H1 (cell line): ENCODE measurements around the gene SKIC3. TPM values are rescaled to one million over a fixed set of nuclear protein-coding genes. Genes with fewer than 3 reads are reported as not detected.

Experiments used
- ASH2L ChIP-seq: fragments of 200-600, 300-600 bp; sonication (generic); IDR thresholded peaks from one replicate; pipeline ENCODE4 v1.7.1; 2017; ENCODE audit warnings: low read length
- BACH1 ChIP-seq: IDR thresholded peaks from 2 replicates; pipeline ENCODE4 v1.6.1; 2012; ENCODE audit warnings: low read length, improper control_type of control experiment
- BRCA1 ChIP-seq: IDR thresholded peaks from 2 replicates; pipeline ENCODE4 v1.6.1; 2012; ENCODE audit warnings: low read depth, low read length, improper control_type of control experiment
- CTBP2 ChIP-seq: IDR thresholded peaks from 2 replicates; pipeline ENCODE4 v1.7.0; 2011; ENCODE audit warnings: borderline replicate concordance, mild to moderate bottlenecking, moderate library complexity, mixed read lengths, low read length; ENCODE audit not compliant: insufficient read depth, insufficient read length
- FOSL1 ChIP-seq: IDR thresholded peaks from 2 replicates; pipeline ENCODE4 v1.6.1; 2011; ENCODE audit warnings: mild to moderate bottlenecking, low read depth, low read length, moderate library complexity; ENCODE audit not compliant: insufficient read depth
- HDAC2 ChIP-seq, 2 experiments: fragments of 300-600 bp in 1 of 2; sonication (generic) in 1 of 2; IDR thresholded peaks; 2 replicates each; pipeline ENCODE4 v1.6.1; 2011 to 2012; ENCODE audit warnings: low read depth in 2 of 2, low read length in 2 of 2, mild to moderate bottlenecking in 2 of 2, moderate library complexity in 2 of 2, borderline replicate concordance in 1 of 2, inconsistent platforms in 1 of 2
- HDAC6 ChIP-seq: IDR thresholded peaks from one replicate; pipeline ENCODE4 v1.7.1; 2012; ENCODE audit warnings: low read depth, mild to moderate bottlenecking, inconsistent platforms, low read length, moderate library complexity
- KDM4A ChIP-seq: IDR thresholded peaks from one replicate; pipeline ENCODE4 v1.7.1; 2012; ENCODE audit warnings: low read depth, mild to moderate bottlenecking, moderate library complexity, low read length, inconsistent platforms; ENCODE audit not compliant: severe bottlenecking
- NANOG ChIP-seq: IDR thresholded peaks from 2 replicates; pipeline ENCODE4 v1.6.1; 2011; ENCODE audit warnings: low read length, low read depth, mild to moderate bottlenecking, inconsistent platforms; ENCODE audit not compliant: insufficient read depth, poor library complexity, severe bottlenecking
- POU5F1 ChIP-seq: IDR thresholded peaks from 2 replicates; pipeline ENCODE4 v1.6.1; 2011; ENCODE audit warnings: low read depth, mild to moderate bottlenecking, low read length, moderate library complexity
- RAD21 ChIP-seq, 2 experiments: IDR thresholded peaks in 1 of 2; conservative IDR thresholded peaks in 1 of 2; 2 replicates each; pipeline ENCODE4 v1.6.1; 2011; ENCODE audit warnings: low read depth in 2 of 2, low read length in 2 of 2, improper control_type of control experiment in 1 of 2, inconsistent platforms in 1 of 2, mild to moderate bottlenecking in 1 of 2, moderate library complexity in 1 of 2
- RNF2 ChIP-seq: fragments of 200-900, 300-1000 bp; sonication (generic); IDR thresholded peaks from 2 replicates; pipeline ENCODE4 v1.7.1; 2016; ENCODE audit warnings: borderline replicate concordance, low read depth, mild to moderate bottlenecking, antibody characterized with exemption, low read length; ENCODE audit not compliant: poor library complexity, severe bottlenecking; ENCODE audit errors: missing control alignments
- SP1 ChIP-seq: IDR thresholded peaks from 2 replicates; pipeline ENCODE4 v1.6.1; 2011; ENCODE audit warnings: low read depth, low read length
- SP2 ChIP-seq: IDR thresholded peaks from 2 replicates; pipeline ENCODE4 v1.6.1; 2012; ENCODE audit warnings: mild to moderate bottlenecking, low read length, inconsistent platforms
- SP4 ChIP-seq: IDR thresholded peaks from 2 replicates; pipeline ENCODE4 v1.6.1; 2012; ENCODE audit warnings: low read length, inconsistent platforms
- SRF ChIP-seq: IDR thresholded peaks from 2 replicates; pipeline ENCODE4 v1.6.1; 2011; ENCODE audit warnings: mild to moderate bottlenecking, low read depth, low read length, moderate library complexity
- TAF7 ChIP-seq: optimal IDR thresholded peaks from 2 replicates; pipeline ENCODE3; 2011; ENCODE audit warnings: low read depth, mild to moderate bottlenecking, inconsistent platforms, low read length, moderate library complexity, borderline replicate concordance
- TCF12 ChIP-seq: IDR thresholded peaks from 2 replicates; pipeline ENCODE4 v1.6.1; 2011; ENCODE audit warnings: low read depth, mild to moderate bottlenecking, low read length
- YY1 ChIP-seq: IDR thresholded peaks from 2 replicates; pipeline ENCODE4 v1.6.1; 2011; ENCODE audit warnings: low read depth, mild to moderate bottlenecking, low read length
- ZNF274 ChIP-seq: IDR thresholded peaks from 2 replicates; pipeline ENCODE4 v1.7.0; 2012; ENCODE audit warnings: low read length, borderline replicate concordance; ENCODE audit errors: extremely low read depth
- polyA plus RNA-seq, 7 experiments: library from polyadenylated mRNA; depleted of rRNA in 3 of 7; stranded (reverse) in 5 of 7; unstranded in 2 of 7; fragments of >200 nt in 5 of 7; fragments of 200-250 nt in 2 of 7; gene quantifications; 1 replicate in 5 of 7; 2 replicates in 1 of 7; 4 replicates in 1 of 7; pipeline versions ENCODE4 v1.2.1 to v1.2.3, GENCODE V29; 2011 to 2013; ENCODE audit warnings: missing spikeins in 2 of 7, mixed read lengths in 2 of 7
- total RNA-seq: library from RNA; stranded (reverse); fragmentation: NEBNext Ultra II Directional; extraction: Animal tissue kit (Norgen Biotek cat#: 25700); gene quantifications from 2 replicates; pipeline ENCODE4 v1.2.1, GENCODE V29; 2021
- TF ChIP-seq, protein P1 (sequence below): IDR thresholded peaks from 2 replicates; pipeline ENCODE4 v1.6.1; 2012; ENCODE audit warnings: low read length, inconsistent platforms

SKIC3 gene
- total and polyA plus RNA-seq, 2 of the 8 experiments (the other 6 are each of a cell fraction or from before 2014, with no cell fraction given), result 13.7 to 53.7 TPM

DNA sequence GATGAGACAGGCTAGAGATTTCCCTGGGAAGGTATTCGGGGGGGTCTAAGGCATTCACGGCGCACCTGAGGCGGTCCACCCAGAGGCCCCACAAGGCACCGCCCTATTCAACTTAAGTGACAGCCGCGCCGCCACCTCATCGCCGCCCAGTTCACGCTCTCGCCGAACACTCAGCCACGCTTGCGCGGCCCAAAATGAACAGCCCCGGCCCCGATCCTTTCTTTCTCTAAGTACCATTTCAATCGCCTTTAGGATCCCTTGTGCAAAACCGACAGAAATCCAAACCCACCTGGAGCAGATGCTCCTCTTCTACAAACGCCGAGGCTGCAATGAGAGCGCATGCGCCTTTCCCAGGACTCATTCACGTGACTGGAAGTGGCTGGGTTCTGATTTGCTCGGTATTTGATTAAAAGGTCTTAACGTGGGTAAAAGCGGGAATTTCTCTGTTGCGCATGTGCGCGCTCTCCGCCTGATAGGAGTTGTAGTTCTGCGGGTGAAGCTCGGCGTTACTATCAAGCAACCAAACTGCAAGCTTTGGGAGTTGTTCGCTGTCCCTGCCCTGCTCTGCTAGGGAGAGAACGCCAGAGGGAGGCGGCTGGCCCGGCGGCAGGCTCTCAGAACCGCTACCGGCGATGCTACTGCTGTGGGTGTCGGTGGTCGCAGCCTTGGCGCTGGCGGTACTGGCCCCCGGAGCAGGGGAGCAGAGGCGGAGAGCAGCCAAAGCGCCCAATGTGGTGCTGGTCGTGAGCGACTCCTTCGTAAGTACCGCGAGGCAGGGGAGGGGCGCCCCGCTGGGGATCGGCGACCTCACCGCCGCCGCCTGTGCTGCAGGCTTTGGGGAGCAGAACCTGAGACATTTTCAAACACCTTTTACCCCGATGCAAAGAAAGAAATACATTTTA is at the start of gene SKIC3, which contains the start of gene ARSK (continued):
- TF ChIP-seq SP2 (no peak), TCF12 (0 out of 2 replicates have a peak, but pooled peaks have one; percentile 25), TAF7 (peak; percentile 67), SP4 (peak; percentile 50; the same call in 1 of the 2 replicates), POU5F1 (no peak), FOSL1 (no peak), HDAC2 (IDR thresholded peaks at IDR 0.05; ENCODE audit: borderline replicate concordance in 1 of 2, low read depth in 2 of 2, low read length in 2 of 2) (no peak; a peak in 2 of 4 replicates), SRF (peak; percentile 85), CTBP2 (no peak), RNF2 (no peak), BRCA1 (no peak), HDAC6 (no peak), ZNF274 (no peak), BACH1 (no peak), KDM4A (peak; percentile 85), NANOG (no peak), SP1 (0 out of 2 replicates have a peak, but pooled peaks have one; percentile 45), ASH2L (peak; percentile 94), YY1 (no peak), RAD21 (IDR thresholded peaks at IDR 0.05 in 1 of 2, conservative IDR thresholded peaks at IDR 0.05 in 1 of 2; ENCODE audit: low read depth in 2 of 2, low read length in 2 of 2) (peak; percentile 17 to 20; a peak in 2 of 4 replicates)
- TF ChIP-seq, protein P1, sequence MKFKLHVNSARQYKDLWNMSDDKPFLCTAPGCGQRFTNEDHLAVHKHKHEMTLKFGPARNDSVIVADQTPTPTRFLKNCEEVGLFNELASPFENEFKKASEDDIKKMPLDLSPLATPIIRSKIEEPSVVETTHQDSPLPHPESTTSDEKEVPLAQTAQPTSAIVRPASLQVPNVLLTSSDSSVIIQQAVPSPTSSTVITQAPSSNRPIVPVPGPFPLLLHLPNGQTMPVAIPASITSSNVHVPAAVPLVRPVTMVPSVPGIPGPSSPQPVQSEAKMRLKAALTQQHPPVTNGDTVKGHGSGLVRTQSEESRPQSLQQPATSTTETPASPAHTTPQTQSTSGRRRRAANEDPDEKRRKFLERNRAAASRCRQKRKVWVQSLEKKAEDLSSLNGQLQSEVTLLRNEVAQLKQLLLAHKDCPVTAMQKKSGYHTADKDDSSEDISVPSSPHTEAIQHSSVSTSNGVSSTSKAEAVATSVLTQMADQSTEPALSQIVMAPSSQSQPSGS, result no peak; the same call in 1 of the 2 replicates
